ENCODE data around the gene CCL8. TPM values are rescaled to one million over a fixed set of nuclear protein-coding genes. Genes with fewer than 3 reads are reported as not detected.

CCL8 gene
- total and polyA plus RNA-seq, 10 of the 15 experiments (the other 5 are each of a cell fraction or from before 2014, with no cell fraction given), result not detected

DNA sequence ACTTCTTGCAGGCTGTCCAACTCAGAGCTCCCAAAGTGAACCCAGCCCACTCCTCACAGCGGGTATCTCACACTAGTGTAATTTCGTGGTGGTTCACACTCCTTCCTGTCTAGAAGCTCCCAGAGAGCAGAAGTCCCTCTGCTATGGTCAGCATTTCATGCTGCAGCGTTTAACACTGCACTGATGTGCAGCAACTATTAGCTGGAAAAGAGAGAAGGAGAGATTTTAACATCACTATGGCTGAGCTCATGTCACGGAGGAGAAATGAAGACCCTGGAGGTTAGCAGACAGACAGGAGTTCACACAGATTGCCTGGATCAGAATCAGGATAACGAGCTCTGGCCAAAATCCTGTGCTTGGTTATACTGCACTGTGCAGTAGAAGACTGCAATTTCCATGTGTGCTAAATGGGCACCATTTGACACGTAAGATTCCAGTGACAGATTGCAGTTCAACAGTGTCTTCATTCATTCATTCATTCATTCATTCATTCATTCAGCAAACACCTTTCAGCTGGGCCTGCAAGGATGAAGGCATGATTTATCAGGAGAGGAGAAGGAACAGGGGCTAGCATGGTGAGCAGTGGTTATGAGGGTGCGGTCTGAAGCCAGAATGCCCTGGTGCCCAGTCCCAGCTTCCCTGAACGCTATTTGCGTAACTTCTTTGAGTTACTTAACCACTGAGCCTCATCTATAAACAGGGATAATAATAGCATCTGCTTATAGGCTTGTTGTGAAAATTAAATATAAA, 49.1 kb downstream of the CCL8 start:
- RAD21 ChIA-PET (ENCODE audit: unreplicated experiment), result no interaction called here
- H3K4me1 ChIP-seq (ENCODE audit: control insufficient read depth, insufficient read depth, low read length), result peaks cover 16% of the 10 kb centered on the region
- H2AFZ ChIP-seq (ENCODE audit: control insufficient read depth, low read depth, low read length), result no peak overlapping the region
- no peak overlapping the region for H3K4me2 ChIP-seq (ENCODE audit: control insufficient read depth, insufficient read depth)
- H3K9me3 ChIP-seq (replicated peaks; ENCODE audit: control insufficient read depth, insufficient read depth, low read length), result no peaks in the 10 kb centered on the region
- H3K27me3 ChIP-seq (replicated peaks in 1 of 2; ENCODE audit: control insufficient read depth in 2 of 2, insufficient read depth in 2 of 2, low read length in 1 of 2), result peaks cover 2 to 17% of the 10 kb centered on the region in 2 experiments; a peak in 3 of 4 replicates
- 22% methylated on average over 9 of the region's 9 CpGs for WGBS (ENCODE audit: insufficient coverage, insufficient replicate concordance, low lambda C conversion rate, missing lambda C conversion rate)
- DNase-seq (ENCODE audit: low read depth, low spot score), result no peak
- no peaks in the 10 kb centered on the region for H3K79me2 ChIP-seq (ENCODE audit: control insufficient read depth, insufficient read depth, low read length)
- no peak overlapping the region for H3K9ac ChIP-seq (ENCODE audit: control insufficient read depth, insufficient read depth, low read length)
- no peak overlapping the region for H3K4me3 ChIP-seq
- SMC1A ChIA-PET (ENCODE audit: uncharacterized antibody, unreplicated experiment), result interaction anchor here (0.6 to 1.8 kb wide), 2 partner anchors 14 to 169 kb away, joined by 3 to 7 read pairs; no protein-coding TSS in a partner anchor
- FAIRE-seq, result no peak
- H3K27ac ChIP-seq (ENCODE audit: control insufficient read depth, insufficient read depth), result no peak overlapping the region
- in situ Hi-C loops (cut with MboI), result no loop called here
- intact Hi-C loops (cut with micrococcal nuclease; ENCODE audit: unreplicated experiment), result no loop called here
- ATAC-seq, result no peak
- BruUV-seq (replicated peaks), result no TSS peak
- H4K20me1 ChIP-seq (ENCODE audit: control insufficient read depth, insufficient read depth), result no peaks in the 10 kb centered on the region
- no peak for TF ChIP-seq BHLHE40 (IDR thresholded peaks at IDR 0.05; ENCODE audit: borderline replicate concordance in 1 of 2, low read depth in 2 of 2, low read length in 1 of 2)
- TF ChIP-seq CHD2 (IDR thresholded peaks at IDR 0.05; ENCODE audit: borderline replicate concordance, low read depth, low read length), result no peak
- TF ChIP-seq, protein P1, sequence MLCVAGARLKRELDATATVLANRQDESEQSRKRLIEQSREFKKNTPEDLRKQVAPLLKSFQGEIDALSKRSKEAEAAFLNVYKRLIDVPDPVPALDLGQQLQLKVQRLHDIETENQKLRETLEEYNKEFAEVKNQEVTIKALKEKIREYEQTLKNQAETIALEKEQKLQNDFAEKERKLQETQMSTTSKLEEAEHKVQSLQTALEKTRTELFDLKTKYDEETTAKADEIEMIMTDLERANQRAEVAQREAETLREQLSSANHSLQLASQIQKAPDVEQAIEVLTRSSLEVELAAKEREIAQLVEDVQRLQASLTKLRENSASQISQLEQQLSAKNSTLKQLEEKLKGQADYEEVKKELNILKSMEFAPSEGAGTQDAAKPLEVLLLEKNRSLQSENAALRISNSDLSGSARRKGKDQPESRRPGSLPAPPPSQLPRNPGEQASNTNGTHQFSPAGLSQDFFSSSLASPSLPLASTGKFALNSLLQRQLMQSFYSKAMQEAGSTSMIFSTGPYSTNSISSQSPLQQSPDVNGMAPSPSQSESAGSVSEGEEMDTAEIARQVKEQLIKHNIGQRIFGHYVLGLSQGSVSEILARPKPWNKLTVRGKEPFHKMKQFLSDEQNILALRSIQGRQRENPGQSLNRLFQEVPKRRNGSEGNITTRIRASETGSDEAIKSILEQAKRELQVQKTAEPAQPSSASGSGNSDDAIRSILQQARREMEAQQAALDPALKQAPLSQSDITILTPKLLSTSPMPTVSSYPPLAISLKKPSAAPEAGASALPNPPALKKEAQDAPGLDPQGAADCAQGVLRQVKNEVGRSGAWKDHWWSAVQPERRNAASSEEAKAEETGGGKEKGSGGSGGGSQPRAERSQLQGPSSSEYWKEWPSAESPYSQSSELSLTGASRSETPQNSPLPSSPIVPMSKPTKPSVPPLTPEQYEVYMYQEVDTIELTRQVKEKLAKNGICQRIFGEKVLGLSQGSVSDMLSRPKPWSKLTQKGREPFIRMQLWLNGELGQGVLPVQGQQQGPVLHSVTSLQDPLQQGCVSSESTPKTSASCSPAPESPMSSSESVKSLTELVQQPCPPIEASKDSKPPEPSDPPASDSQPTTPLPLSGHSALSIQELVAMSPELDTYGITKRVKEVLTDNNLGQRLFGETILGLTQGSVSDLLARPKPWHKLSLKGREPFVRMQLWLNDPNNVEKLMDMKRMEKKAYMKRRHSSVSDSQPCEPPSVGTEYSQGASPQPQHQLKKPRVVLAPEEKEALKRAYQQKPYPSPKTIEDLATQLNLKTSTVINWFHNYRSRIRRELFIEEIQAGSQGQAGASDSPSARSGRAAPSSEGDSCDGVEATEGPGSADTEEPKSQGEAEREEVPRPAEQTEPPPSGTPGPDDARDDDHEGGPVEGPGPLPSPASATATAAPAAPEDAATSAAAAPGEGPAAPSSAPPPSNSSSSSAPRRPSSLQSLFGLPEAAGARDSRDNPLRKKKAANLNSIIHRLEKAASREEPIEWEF (IDR thresholded peaks at IDR 0.05; ENCODE audit: insufficient replicate concordance, low read depth, low read length), result no peak
- TF ChIP-seq ZNF24 (IDR thresholded peaks at IDR 0.05), result peak; percentile 70; the same call in 1 of the 2 replicates
- H3K36me3 ChIP-seq (ENCODE audit: control insufficient read depth in 2 of 2, insufficient read depth in 2 of 2, low read length in 1 of 2), result no peaks in the 10 kb centered on the region
- POLR2A ChIA-PET, result no interaction called here
- CTCF ChIA-PET, result interaction anchor here (1.1 to 7.2 kb wide), 7 partner anchors 7 to 196 kb away, joined by 4 to 66 read pairs (median 5); partner anchors contain the start of genes CCL1 and CCL13
